Measurements from ENCODE around the gene VCY. TPM values are rescaled to one million over a fixed set of nuclear protein-coding genes. Genes with fewer than 3 reads are reported as not detected.
"Not testable (repeated sequence)": the region's sequence is repeated elsewhere in the genome, so short reads cannot be mapped to it uniquely, and the experiment has no call there.

VCY gene
- not detected for polyA plus RNA-seq (2013, experiment 1 of 2)
- polyA plus RNA-seq (2013, experiment 2 of 2): not detected

DNA sequence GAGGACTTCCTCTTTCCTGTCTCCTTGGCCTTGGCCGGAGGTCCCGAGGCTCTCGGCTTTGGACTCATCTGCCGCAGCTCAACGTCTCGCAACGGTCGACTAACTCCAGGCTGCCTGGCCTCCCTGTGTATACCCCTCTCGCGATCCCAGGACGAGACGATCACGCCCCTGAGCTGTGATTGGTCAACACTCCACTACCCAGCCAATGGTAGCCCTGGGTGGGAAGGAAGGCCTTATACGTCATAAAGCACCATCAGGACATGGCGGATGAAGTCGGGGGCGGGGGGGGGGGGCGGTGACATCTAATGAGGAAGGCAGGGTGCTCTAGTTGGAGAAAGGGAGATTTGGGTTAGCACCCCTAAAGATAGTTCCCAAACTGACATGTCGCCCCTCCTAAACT lies at the start of gene VCY:
Gene VCY, minus strand, starts transcription at position 101 of the 400 bp plus-strand sequence. Its CDS starts 33 bp downstream, at position 68.
- H3K14ac ChIP-seq (ENCODE audit: low read length); H3K4me3 ChIP-seq (ENCODE audit: low read length in 2 of 2); H2BK12ac ChIP-seq (ENCODE audit: low read length); H2AK5ac ChIP-seq (ENCODE audit: low read depth, low read length); H2BK120ac ChIP-seq (ENCODE audit: low read depth, low read length); H4K8ac ChIP-seq (ENCODE audit: low read depth, low read length); H3K27me3 ChIP-seq (ENCODE audit: control insufficient read depth in 3 of 3, insufficient read depth in 3 of 3, low read depth in 1 of 3, low read length in 3 of 3); H2BK15ac ChIP-seq (ENCODE audit: low read length); DNase-seq (ENCODE audit: low spot score); H3K4me2 ChIP-seq (ENCODE audit: insufficient read depth, low read length, poor library complexity, severe bottlenecking); H3K27ac ChIP-seq (replicated peaks; ENCODE audit: low read length); H2AFZ ChIP-seq (ENCODE audit: low read length); H3K79me1 ChIP-seq (ENCODE audit: low read depth, low read length); H3K23ac ChIP-seq (ENCODE audit: low read depth, low read length, poor library complexity); H3K4ac ChIP-seq (ENCODE audit: low read length); H4K91ac ChIP-seq (ENCODE audit: low read depth, low read length, poor library complexity); H3K4me1 ChIP-seq (ENCODE audit: control insufficient read depth in 2 of 2, insufficient read depth in 1 of 2, low read depth in 1 of 2, low read length in 2 of 2); H3K18ac ChIP-seq (ENCODE audit: low read length); H3K9me3 ChIP-seq (replicated peaks in 1 of 2; ENCODE audit: control insufficient read depth in 2 of 2, insufficient read depth in 1 of 2, low read depth in 1 of 2, low read length in 2 of 2); H3K36me3 ChIP-seq (replicated peaks in 1 of 2; ENCODE audit: control insufficient read depth in 2 of 2, insufficient read depth in 2 of 2, low read length in 2 of 2); H2BK5ac ChIP-seq (ENCODE audit: low read length); H3K9ac ChIP-seq (ENCODE audit: low read depth, low read length, poor library complexity): not testable (repeated sequence)
- no CpG with 5 or more reads among the region's 19 CpGs for WGBS, 2 donors (ENCODE audit: extremely low coverage in 2 of 2, insufficient read length in 2 of 2, insufficient replicate concordance in 1 of 2)

DNA sequence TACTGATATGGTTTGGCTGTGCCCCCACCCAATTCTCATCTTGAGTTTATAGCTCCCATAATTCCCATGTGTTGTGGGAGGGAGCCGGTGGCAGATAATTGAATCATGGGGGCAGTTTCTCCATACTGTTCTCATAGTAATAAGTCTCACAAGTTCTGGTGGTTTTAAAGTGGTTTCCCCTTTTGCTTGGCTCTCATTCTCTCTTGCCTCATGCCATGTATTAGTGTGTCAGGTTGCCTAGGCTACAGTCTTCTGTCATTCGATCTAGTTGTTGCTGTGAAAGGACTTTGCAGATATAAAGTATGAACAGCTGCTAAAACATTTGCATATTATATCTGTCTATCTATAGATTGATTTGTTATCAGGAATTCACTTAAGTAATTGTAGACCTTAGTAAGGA lies 44.1 kb upstream of the VCY start:
- H2AK5ac ChIP-seq (ENCODE audit: low read depth, low read length); H3K4me1 ChIP-seq (ENCODE audit: control insufficient read depth in 2 of 2, insufficient read depth in 1 of 2, low read depth in 1 of 2, low read length in 2 of 2); DNase-seq (ENCODE audit: low spot score); H2BK12ac ChIP-seq (ENCODE audit: low read length); H3K79me1 ChIP-seq (ENCODE audit: low read depth, low read length); H2BK15ac ChIP-seq (ENCODE audit: low read length); H3K9ac ChIP-seq (ENCODE audit: low read depth, low read length, poor library complexity); H3K14ac ChIP-seq (ENCODE audit: low read length); H3K27me3 ChIP-seq (ENCODE audit: control insufficient read depth in 3 of 3, insufficient read depth in 3 of 3, low read depth in 1 of 3, low read length in 3 of 3); H2BK5ac ChIP-seq (ENCODE audit: low read length); H3K4me2 ChIP-seq (ENCODE audit: insufficient read depth, low read length, poor library complexity, severe bottlenecking); H3K4ac ChIP-seq (ENCODE audit: low read length); H2BK120ac ChIP-seq (ENCODE audit: low read depth, low read length); H3K4me3 ChIP-seq (ENCODE audit: low read length in 2 of 2); H3K23ac ChIP-seq (ENCODE audit: low read depth, low read length, poor library complexity); H3K36me3 ChIP-seq (replicated peaks in 1 of 2; ENCODE audit: control insufficient read depth in 2 of 2, insufficient read depth in 2 of 2, low read length in 2 of 2); H4K91ac ChIP-seq (ENCODE audit: low read depth, low read length, poor library complexity); H3K9me3 ChIP-seq (replicated peaks in 1 of 2; ENCODE audit: control insufficient read depth in 2 of 2, insufficient read depth in 1 of 2, low read depth in 1 of 2, low read length in 2 of 2); H3K18ac ChIP-seq (ENCODE audit: low read length); H3K27ac ChIP-seq (replicated peaks; ENCODE audit: low read length); H4K8ac ChIP-seq (ENCODE audit: low read depth, low read length); H2AFZ ChIP-seq (ENCODE audit: low read length): not testable (repeated sequence)
- WGBS, 2 donors (ENCODE audit: extremely low coverage in 2 of 2, insufficient read length in 2 of 2, insufficient replicate concordance in 1 of 2): no CpG with 5 or more reads among the region's 2 CpGs

DNA sequence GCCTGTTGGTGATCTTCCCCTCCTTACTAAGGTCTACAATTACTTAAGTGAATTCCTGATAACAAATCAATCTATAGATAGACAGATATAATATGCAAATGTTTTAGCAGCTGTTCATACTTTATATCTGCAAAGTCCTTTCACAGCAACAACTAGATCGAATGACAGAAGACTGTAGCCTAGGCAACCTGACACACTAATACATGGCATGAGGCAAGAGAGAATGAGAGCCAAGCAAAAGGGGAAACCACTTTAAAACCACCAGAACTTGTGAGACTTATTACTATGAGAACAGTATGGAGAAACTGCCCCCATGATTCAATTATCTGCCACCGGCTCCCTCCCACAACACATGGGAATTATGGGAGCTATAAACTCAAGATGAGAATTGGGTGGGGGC lies 25.6 kb upstream of the VCY start:
- not testable (repeated sequence) for H3K23ac ChIP-seq (ENCODE audit: low read depth, low read length, poor library complexity); H3K9ac ChIP-seq (ENCODE audit: low read depth, low read length, poor library complexity); H3K18ac ChIP-seq (ENCODE audit: low read length); H2BK15ac ChIP-seq (ENCODE audit: low read length); DNase-seq (ENCODE audit: low spot score); H3K4ac ChIP-seq (ENCODE audit: low read length); H3K79me1 ChIP-seq (ENCODE audit: low read depth, low read length); H2BK12ac ChIP-seq (ENCODE audit: low read length); H2AFZ ChIP-seq (ENCODE audit: low read length); H3K9me3 ChIP-seq (replicated peaks in 1 of 2; ENCODE audit: control insufficient read depth in 2 of 2, insufficient read depth in 1 of 2, low read depth in 1 of 2, low read length in 2 of 2); H4K91ac ChIP-seq (ENCODE audit: low read depth, low read length, poor library complexity); H2BK5ac ChIP-seq (ENCODE audit: low read length); H3K14ac ChIP-seq (ENCODE audit: low read length); H3K4me2 ChIP-seq (ENCODE audit: insufficient read depth, low read length, poor library complexity, severe bottlenecking); H4K8ac ChIP-seq (ENCODE audit: low read depth, low read length); H3K36me3 ChIP-seq (replicated peaks in 1 of 2; ENCODE audit: control insufficient read depth in 2 of 2, insufficient read depth in 2 of 2, low read length in 2 of 2); H3K4me1 ChIP-seq (ENCODE audit: control insufficient read depth in 2 of 2, insufficient read depth in 1 of 2, low read depth in 1 of 2, low read length in 2 of 2); H2BK120ac ChIP-seq (ENCODE audit: low read depth, low read length); H3K4me3 ChIP-seq (ENCODE audit: low read length in 2 of 2); H3K27ac ChIP-seq (replicated peaks; ENCODE audit: low read length); H3K27me3 ChIP-seq (ENCODE audit: control insufficient read depth in 3 of 3, insufficient read depth in 3 of 3, low read depth in 1 of 3, low read length in 3 of 3); H2AK5ac ChIP-seq (ENCODE audit: low read depth, low read length)
- WGBS, 2 donors (ENCODE audit: extremely low coverage in 2 of 2, insufficient read length in 2 of 2, insufficient replicate concordance in 1 of 2): no CpG with 5 or more reads among the region's 2 CpGs

DNA sequence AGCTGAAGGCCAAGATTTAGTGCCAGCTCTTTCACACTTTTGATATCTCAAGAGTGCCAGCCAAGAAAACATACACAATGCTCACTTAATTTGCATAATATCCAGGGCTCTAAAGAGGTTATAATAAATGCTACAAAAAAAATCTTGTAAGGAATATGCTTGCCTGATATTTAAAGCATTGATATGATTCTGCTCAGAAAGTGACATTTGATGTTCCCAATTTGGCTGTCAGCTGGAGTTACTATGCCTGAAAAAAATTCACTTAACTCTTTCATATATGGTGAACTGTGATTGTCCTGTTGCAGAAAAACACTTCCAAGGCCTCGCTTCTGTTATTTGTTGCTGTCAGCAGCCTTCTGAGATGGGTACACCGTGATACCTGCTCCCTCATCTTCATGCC lies 43.9 kb downstream of the VCY start:
- H3K4me2 ChIP-seq (ENCODE audit: insufficient read depth, low read length, poor library complexity, severe bottlenecking); H3K9me3 ChIP-seq (replicated peaks in 1 of 2; ENCODE audit: control insufficient read depth in 2 of 2, insufficient read depth in 1 of 2, low read depth in 1 of 2, low read length in 2 of 2); H3K4me3 ChIP-seq (ENCODE audit: low read length in 2 of 2); H3K4ac ChIP-seq (ENCODE audit: low read length); H3K79me1 ChIP-seq (ENCODE audit: low read depth, low read length); H2AFZ ChIP-seq (ENCODE audit: low read length); H2BK120ac ChIP-seq (ENCODE audit: low read depth, low read length); H3K14ac ChIP-seq (ENCODE audit: low read length); H3K27ac ChIP-seq (replicated peaks; ENCODE audit: low read length); H3K27me3 ChIP-seq (ENCODE audit: control insufficient read depth in 3 of 3, insufficient read depth in 3 of 3, low read depth in 1 of 3, low read length in 3 of 3); H4K8ac ChIP-seq (ENCODE audit: low read depth, low read length); H2BK5ac ChIP-seq (ENCODE audit: low read length); H4K91ac ChIP-seq (ENCODE audit: low read depth, low read length, poor library complexity); H3K4me1 ChIP-seq (ENCODE audit: control insufficient read depth in 2 of 2, insufficient read depth in 1 of 2, low read depth in 1 of 2, low read length in 2 of 2); H3K9ac ChIP-seq (ENCODE audit: low read depth, low read length, poor library complexity); H2BK15ac ChIP-seq (ENCODE audit: low read length); H3K18ac ChIP-seq (ENCODE audit: low read length); H2AK5ac ChIP-seq (ENCODE audit: low read depth, low read length); H3K23ac ChIP-seq (ENCODE audit: low read depth, low read length, poor library complexity); DNase-seq (ENCODE audit: low spot score); H2BK12ac ChIP-seq (ENCODE audit: low read length); H3K36me3 ChIP-seq (replicated peaks in 1 of 2; ENCODE audit: control insufficient read depth in 2 of 2, insufficient read depth in 2 of 2, low read length in 2 of 2): not testable (repeated sequence)
- WGBS, 2 donors (ENCODE audit: extremely low coverage in 2 of 2, insufficient read length in 2 of 2, insufficient replicate concordance in 1 of 2): no CpG with 5 or more reads among the region's 2 CpGs
